ENCODE data around the gene ITFG1. TPM values are rescaled to one million over a fixed set of nuclear protein-coding genes. Genes with fewer than 3 reads are reported as not detected.

ITFG1 gene
- total RNA-seq, 1 donor from 2014 or later: 50.3 TPM

GRCh38 chr16:47486856-47487255, 26.0 kb upstream of the ITFG1 start:
- TF ChIP-seq CTCF (conservative IDR thresholded peaks at IDR 0.05; ENCODE audit: low read depth, low read length): no peak
- no peak for DNase-seq (ENCODE audit: low read depth)
- no peak overlapping the region for H3K4me3 ChIP-seq (ENCODE audit: low read depth, low read length)

DNA sequence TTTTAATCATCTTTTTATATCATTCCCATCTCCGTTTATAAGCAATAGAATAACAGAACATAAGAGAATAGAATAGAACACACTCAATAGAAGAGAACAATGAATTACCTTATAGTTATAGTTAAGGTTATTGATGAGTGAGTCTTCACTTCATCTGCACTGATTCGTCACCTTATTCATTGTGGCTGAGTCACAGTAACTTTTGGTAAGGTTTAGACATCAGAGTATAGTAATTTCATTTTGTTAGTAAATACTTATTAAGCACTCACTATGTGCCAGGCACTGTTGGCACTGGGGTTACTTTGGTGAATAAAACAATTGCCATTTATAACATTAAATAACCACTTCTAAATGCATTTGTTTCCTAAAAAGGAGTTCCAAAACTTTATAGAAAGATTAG, 22.8 kb upstream of the ITFG1 start:
- no peak overlapping the region for H3K4me3 ChIP-seq (ENCODE audit: low read depth, low read length)
- no peak for DNase-seq (ENCODE audit: low read depth)
- TF ChIP-seq CTCF (conservative IDR thresholded peaks at IDR 0.05; ENCODE audit: low read depth, low read length): no peak

GRCh38 chr16:47481698-47482374, 21.0 kb upstream of the ITFG1 start:
- no peak for TF ChIP-seq CTCF (conservative IDR thresholded peaks at IDR 0.05; ENCODE audit: low read depth, low read length)
- no peak overlapping the region for H3K4me3 ChIP-seq (ENCODE audit: low read depth, low read length)

DNA sequence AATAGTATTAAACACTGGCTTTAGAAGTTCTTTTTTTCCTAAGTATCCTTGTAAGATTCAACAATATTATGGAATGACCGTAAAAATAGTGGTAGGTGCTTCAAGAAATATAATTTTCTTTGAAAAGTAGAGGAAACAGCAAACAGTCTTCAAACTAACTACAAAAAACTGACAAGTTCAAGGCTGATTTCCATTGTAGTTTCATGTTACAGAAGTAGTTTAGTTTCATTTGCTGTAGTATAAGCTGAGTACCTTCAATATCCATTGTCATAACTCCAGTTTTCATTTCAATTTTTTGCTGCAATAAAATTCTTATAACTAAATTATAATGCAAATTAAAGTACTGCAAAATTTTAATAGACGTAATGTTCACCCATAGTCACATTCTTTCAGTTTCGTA, 19.5 kb upstream of the ITFG1 start:
- H3K4me3 ChIP-seq (ENCODE audit: low read depth, low read length): no peak overlapping the region
- DNase-seq (ENCODE audit: low read depth): no peak
- TF ChIP-seq CTCF (conservative IDR thresholded peaks at IDR 0.05; ENCODE audit: low read depth, low read length): no peak

More at GRCh38 chr16:47481698-47482374, 21.0 kb upstream of the ITFG1 start:
- DNase-seq (ENCODE audit: low read depth): no peak

DNA sequence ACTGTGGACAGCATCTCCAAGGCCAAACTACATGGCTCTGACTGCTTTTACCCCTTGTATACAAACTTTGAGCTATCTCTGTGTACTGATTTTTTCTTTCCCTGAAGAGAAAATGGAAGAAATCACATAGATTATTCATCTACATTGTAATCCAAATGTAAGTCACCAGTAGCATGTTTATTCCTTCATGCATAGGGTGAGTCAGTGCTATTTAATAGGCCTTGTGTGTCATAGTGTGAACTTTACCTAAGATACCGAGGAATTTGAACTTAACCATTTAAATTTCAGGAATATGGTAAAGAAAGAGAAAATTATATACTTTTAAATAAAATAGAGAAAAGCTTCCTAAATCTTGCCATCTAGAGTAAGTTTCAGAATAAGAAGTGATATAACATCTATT, 16.8 kb upstream of the ITFG1 start:
- no peak overlapping the region for H3K4me3 ChIP-seq (ENCODE audit: low read depth, low read length)
- TF ChIP-seq CTCF (conservative IDR thresholded peaks at IDR 0.05; ENCODE audit: low read depth, low read length): no peak
- no peak for DNase-seq (ENCODE audit: low read depth)

DNA sequence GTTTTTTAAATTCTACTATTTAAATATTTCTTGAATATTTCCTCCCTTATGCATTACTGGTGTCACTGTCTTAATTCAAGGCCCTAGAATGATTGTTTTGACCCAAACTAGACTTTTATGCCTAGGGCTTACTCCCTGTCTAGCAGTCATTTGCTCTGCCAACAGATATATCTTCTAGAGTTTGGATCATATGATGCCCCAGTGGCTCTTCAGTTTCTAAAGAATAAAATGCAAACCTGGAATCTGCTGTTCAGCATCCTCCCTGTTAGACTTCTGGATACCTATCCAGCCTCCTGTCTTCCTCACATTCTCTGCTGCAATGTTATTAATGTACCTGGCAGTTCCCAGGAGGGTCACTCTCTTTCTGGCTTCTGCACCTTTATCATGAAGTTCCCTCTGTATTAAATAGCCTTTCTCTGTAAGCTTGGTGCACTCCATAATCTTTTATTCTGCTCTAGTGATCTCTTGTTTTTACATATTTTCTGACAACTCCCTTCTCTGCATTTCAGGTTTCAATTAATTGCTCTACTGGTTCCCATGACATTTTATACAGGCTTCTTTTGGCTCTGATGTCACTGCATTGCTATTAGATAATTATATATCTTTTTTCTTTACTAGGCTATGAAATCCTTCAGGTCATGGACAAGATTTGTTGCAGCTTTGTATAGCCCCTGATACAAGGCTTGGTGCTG, 15.9 kb upstream of the ITFG1 start:
- TF ChIP-seq CTCF (conservative IDR thresholded peaks at IDR 0.05; ENCODE audit: low read depth, low read length): no peak
- no peak overlapping the region for H3K4me3 ChIP-seq (ENCODE audit: low read depth, low read length)
- DNase-seq (ENCODE audit: low read depth): no peak

DNA sequence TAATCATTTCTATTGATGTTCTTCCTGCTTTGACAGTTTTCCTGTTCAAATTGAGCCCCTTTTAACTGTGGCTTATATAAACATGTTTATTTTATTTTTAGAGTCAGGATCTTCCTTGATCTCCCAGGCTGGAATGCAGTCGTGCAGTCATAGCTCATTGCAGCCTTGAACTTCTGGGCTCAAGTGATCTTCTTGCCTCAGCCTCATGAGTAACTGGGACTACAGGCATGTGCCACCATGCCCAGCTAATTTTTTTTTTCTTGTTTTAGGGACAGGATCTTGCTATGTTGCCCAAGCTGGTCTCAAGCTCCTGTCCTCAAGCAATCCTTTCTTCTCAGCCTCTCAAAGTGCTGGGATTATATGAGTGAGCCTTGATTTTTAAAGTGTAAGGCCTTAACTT, 14.9 kb upstream of the ITFG1 start:
- DNase-seq (ENCODE audit: low read depth): no peak
- TF ChIP-seq CTCF (conservative IDR thresholded peaks at IDR 0.05; ENCODE audit: low read depth, low read length): no peak
- H3K4me3 ChIP-seq (ENCODE audit: low read depth, low read length): no peak overlapping the region

Measured in epithelial cell of proximal tubule (primary cell).